Ovary (tissue), 9 donors: ENCODE results near the gene CST6. TPM values are rescaled to one million over a fixed set of nuclear protein-coding genes. Genes with fewer than 3 reads are reported as not detected.

Source experiments
- DNase-seq, 5 donors: peaks; one replicate each; pipeline ENCODE4 v3.0.0-alpha.2; 2019 to 2020
- H3K27ac ChIP-seq, 2 donors: fragments of 200-600 bp; one replicate each; pipeline versions ENCODE4 v1.5.1 to v1.8.0; 2019 to 2022
- H3K27me3 ChIP-seq: fragments of 200-600 bp; one replicate; pipeline ENCODE4 v1.8.0; 2022
- H3K36me3 ChIP-seq: fragments of 200-600 bp; sonication (generic); one replicate; pipeline ENCODE4 v1.5.1; 2019
- H3K4me1 ChIP-seq: one replicate; pipeline ENCODE4 v1.8.1; 2013; ENCODE audit warnings: mild to moderate bottlenecking, moderate library complexity; ENCODE audit not compliant: insufficient read depth
- H3K4me3 ChIP-seq: fragments of 200-600 bp; sonication (generic); one replicate; pipeline ENCODE4 v1.5.1; 2017
- H3K9me3 ChIP-seq, 2 donors: fragments of 200-600 bp in 1 of 2; sonication (generic) in 1 of 2; one replicate each; pipeline versions ENCODE4 v1.5.1 to v1.8.1; 2013 to 2019; ENCODE audit warnings: mild to moderate bottlenecking in 1 of 2, moderate library complexity in 1 of 2
- CTCF ChIP-seq, 3 donors: fragments of 450-650 bp in 2 of 3; fragments of 200-600 bp in 1 of 3; IDR thresholded peaks; one replicate each; pipeline versions ENCODE4 v1.5.1 to v1.8.0; 2016 to 2022; ENCODE audit warnings: antibody characterized with exemption in 3 of 3, mild to moderate bottlenecking in 1 of 3
- EP300 ChIP-seq: sonication (generic); formaldehyde crosslinking; IDR thresholded peaks from one replicate; pipeline ENCODE4 v1.6.1; 2017; ENCODE audit warnings: antibody characterized with exemption
- POLR2A ChIP-seq: fragments of 450-650 bp; IDR thresholded peaks from one replicate; pipeline ENCODE4 v1.6.1; 2017; ENCODE audit warnings: antibody characterized with exemption, mild to moderate bottlenecking, moderate library complexity
- whole genome bisulfite sequencing, 3 donors: extraction: QIAGEN DNeasy Blood & Tissue Kit in 1 of 3; methylation state at CpG; one replicate each; pipeline versions ENCODE4 v1.1.5 to v1.1.7; 2013 to 2017; 5-methylcytosine and 5-hydroxymethylcytosine counted together
- intact Hi-C, 4 donors: fragments of 100-400 bp; cut with DNase I; formaldehyde crosslinking; loops; one replicate each; pipeline versions ENCODE4 v1.11.0 to v1.15.1; 2022 to 2023
- polyA plus RNA-seq, 2 donors: library from polyadenylated mRNA; stranded (reverse); fragments of 200-250 nt in 1 of 2; fragments of 350-450 nt in 1 of 2; fragmentation: Illumina TruSeq in 1 of 2; extraction: RNeasy Lipid Tissue Mini Kit (QIAGEN cat#74804) in 1 of 2; gene quantifications; one replicate each; pipeline ENCODE4 v1.2.3, GENCODE V29; 2013 to 2014
- total RNA-seq, 7 donors: library from RNA; depleted of rRNA in 2 of 7; stranded (reverse); fragments of >200 nt in 2 of 7; fragmentation: NEBNext Ultra II Directional in 3 of 7; extraction: Animal tissue kit (Norgen Biotek cat#: 25700) in 3 of 7; gene quantifications; one replicate each; pipeline versions ENCODE4 v1.1.0 to v1.2.4, GENCODE V29; 2016 to 2023
- donor health status: DM: no; HTN: no; CAD: no; lungs with moderate emphysema.
- donor health status: DM: no; HTN: no; CAD: no.
- donor health status: Bipolar disorder and iron deficiency.
- donor health status: DM: yes; HTN: yes; CAD: no.
- donor health status: DM: no; HTN: no; CAD: no.
- donor health status: DM: yes; HTN: yes; CAD: no.

CST6 gene
- total and polyA plus RNA-seq, 9 donors: 0.30 to 25.4 (median 0.66) TPM; not detected in 3

GRCh38 chr11:66035653-66036333 lies 24.0 kb downstream of the CST6 start:
- H3K27me3 ChIP-seq: no peaks in the 10 kb centered on the region
- TF ChIP-seq CTCF (IDR thresholded peaks at IDR 0.05) (no peak), POLR2A (no peak), EP300 (no peak)
- no peaks in the 10 kb centered on the region for H3K9me3 ChIP-seq
- H3K36me3 ChIP-seq: no peaks in the 10 kb centered on the region
- intact Hi-C loops: no loop called here
- no peak overlapping the region for H3K27ac ChIP-seq
- no peak for DNase-seq
- no peaks in the 10 kb centered on the region for H3K4me1 ChIP-seq
- 48 to 60% (median 56%) methylated on average over 9 of the region's 9 CpGs for WGBS, 3 donors
- no peak overlapping the region for H3K4me3 ChIP-seq

- no peaks in the 10 kb centered on the region for H3K27me3 ChIP-seq
- no peaks in the 10 kb centered on the region for H3K4me1 ChIP-seq
- intact Hi-C loops: no loop called here
- H3K9me3 ChIP-seq: no peaks in the 10 kb centered on the region
- 44 to 68% (median 57%) methylated on average over 5 of the region's 5 CpGs for WGBS, 3 donors
- H3K27ac ChIP-seq: no peak overlapping the region
- no peak overlapping the region for H3K4me3 ChIP-seq
- TF ChIP-seq EP300 (no peak), CTCF (IDR thresholded peaks at IDR 0.05) (no peak), POLR2A (no peak)
- H3K36me3 ChIP-seq: no peaks in the 10 kb centered on the region
- no peak for DNase-seq
Measured at GRCh38 chr11:66036334-66036710, 24.5 kb downstream of the CST6 start.

DNA sequence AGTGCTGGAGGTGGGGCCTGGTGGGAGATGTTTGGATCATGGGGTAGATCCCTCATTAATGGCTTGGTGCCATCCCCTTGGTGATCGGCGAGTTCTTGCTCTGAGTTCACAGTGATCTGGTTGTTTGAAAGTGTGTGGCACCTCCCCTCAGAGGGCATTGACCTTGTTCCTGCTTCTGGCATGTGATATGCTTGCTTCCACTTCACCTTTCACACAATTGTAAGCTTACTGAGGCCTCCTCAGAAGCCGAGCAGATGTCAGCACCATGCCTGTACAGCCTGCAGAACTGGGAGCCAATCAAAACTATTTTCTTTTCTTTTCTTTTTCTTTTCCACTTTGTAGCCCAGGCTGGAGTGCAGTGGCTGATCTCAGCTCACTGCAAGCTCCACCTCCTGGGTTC lies 25.5 kb downstream of the CST6 start:
- WGBS, 3 donors: 84 to 94% (median 94%) methylated on average over 3 of the region's 3 CpGs
- no peak for TF ChIP-seq CTCF (IDR thresholded peaks at IDR 0.05)
- no peak for TF ChIP-seq POLR2A
- TF ChIP-seq EP300: no peak
- Histone ChIP-seq H3K4me1 (no peaks in the 10 kb centered on the region), H3K9me3 (no peaks in the 10 kb centered on the region), H3K4me3 (no peak overlapping the region), H3K27me3 (no peaks in the 10 kb centered on the region), H3K27ac (no peak overlapping the region), H3K36me3 (no peaks in the 10 kb centered on the region)
- intact Hi-C loops: no loop called here
- DNase-seq: no peak

DNA sequence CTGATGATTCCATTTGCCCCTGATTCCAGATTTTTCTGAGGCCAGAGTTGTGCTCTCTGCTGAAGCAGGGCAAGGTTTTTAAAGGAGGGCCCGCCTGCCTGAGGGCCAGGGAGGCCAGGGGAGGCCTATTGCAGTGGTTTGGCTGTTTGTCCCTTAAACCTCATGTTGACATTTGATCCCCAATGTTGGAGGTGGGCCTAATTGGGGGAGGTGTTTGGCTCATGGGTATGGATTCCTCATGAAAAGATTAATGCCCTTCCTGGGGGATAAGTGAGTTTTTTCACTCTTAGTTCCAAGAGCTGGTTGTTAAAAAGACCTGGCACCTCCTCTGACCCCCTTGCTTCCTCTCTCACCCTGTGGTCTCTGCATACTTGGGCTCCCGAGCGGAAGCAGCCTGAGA lies 28.0 kb downstream of the CST6 start:
- intact Hi-C loops: no loop called here
- 69 to 77% (median 70%) methylated on average over 3 of the region's 3 CpGs for WGBS, 3 donors
- DNase-seq: no peak
- TF ChIP-seq EP300: no peak
- TF ChIP-seq POLR2A: no peak
- Histone ChIP-seq H3K9me3 (no peaks in the 10 kb centered on the region), H3K27me3 (no peaks in the 10 kb centered on the region), H3K36me3 (no peaks in the 10 kb centered on the region), H3K4me3 (no peak overlapping the region), H3K4me1 (no peaks in the 10 kb centered on the region), H3K27ac (no peak overlapping the region)

- Histone ChIP-seq H3K4me1 (no peaks in the 10 kb centered on the region), H3K9me3 (no peaks in the 10 kb centered on the region), H3K4me3 (no peak overlapping the region), H3K27me3 (no peaks in the 10 kb centered on the region), H3K36me3 (no peaks in the 10 kb centered on the region), H3K27ac (no peak overlapping the region)
- intact Hi-C loops: no loop called here
- WGBS, 3 donors: 96% methylated on average over 78 to 81 of the region's 81 CpGs
- no peak for DNase-seq
- no peak for TF ChIP-seq POLR2A
- no peak for TF ChIP-seq EP300
- TF ChIP-seq CTCF (IDR thresholded peaks at IDR 0.05): no peak
Measured at GRCh38 chr11:66042227-66042995, 30.6 kb downstream of the CST6 start.
